ENCODE data around the gene CCDC85B. TPM values are rescaled to one million over a fixed set of nuclear protein-coding genes. Genes with fewer than 3 reads are reported as not detected.

Gene CCDC85B
- total RNA-seq, 4 donors from 2014 or later, result 44.9 to 61.0 (median 53.1) TPM

GRCh38 chr11:65859812-65860277 is 30.6 kb upstream of the CCDC85B start:
- intact Hi-C loops (cut with DNase I; ENCODE audit: low total_unique reads), result no loop called here
- WGBS, 2 donors, result 0 to 1% methylated on average over 16 of the region's 16 CpGs
- DNase-seq (ENCODE audit: low spot score in 2 of 2), result peak in 1 of 2 donors; percentile 91
- TF ChIP-seq CTCF (IDR thresholded peaks at IDR 0.05), result no peak
- no peak for TF ChIP-seq POLR2A (IDR thresholded peaks at IDR 0.05)
- peak overlapping the region; percentile 49 for H3K4me3 ChIP-seq (ENCODE audit: low read depth, poor library complexity, severe bottlenecking)

DNA sequence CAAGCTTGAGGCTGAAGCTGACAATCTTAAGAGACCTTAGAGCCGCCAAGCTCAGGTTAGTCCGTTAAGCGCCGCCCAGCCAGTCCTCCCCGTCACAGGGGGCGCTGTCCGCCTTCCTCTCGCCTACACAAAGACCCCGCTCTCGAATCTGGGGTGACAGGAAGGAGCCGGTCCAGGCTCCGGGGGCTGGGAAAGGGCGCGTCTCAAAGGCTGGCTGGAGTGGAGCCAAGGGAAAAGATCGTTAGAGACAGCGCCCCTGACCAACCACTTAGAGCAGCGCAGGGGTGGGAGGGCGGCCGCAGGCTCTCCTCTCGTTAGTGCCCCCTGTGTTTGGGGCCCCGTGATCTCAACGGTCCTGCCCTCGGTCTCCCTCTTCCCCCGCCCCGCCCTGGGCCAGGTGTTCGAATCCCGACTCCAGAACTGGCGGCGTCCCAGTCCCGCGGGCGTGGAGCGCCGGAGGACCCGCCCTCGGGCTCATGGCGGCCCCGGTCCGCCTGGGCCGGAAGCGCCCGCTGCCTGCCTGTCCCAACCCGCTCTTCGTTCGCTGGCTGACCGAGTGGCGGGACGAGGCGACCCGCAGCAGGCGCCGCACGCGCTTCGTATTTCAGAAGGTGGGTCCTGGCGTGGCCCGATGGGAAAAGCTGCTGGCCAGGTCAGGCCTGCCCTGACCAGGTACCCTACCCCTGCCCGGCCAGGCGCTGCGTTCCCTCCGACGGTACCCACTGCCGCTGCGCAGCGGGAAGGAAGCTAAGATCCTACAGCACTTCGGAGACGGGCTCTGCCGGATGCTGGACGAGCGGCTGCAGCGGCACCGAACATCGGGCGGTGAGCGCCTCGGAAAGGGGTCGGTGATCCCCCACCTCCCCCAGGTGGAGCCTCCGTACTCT is 30.0 kb upstream of the CCDC85B start, which contains the start of gene MUS81:
MUS81 (plus strand) TSS at position 156 of the 887 bp plus-strand sequence; CDS start at position 477, 321 bp downstream.
- peak within 1 kb of the TSS; percentile 49 for H3K4me3 ChIP-seq (ENCODE audit: low read depth, poor library complexity, severe bottlenecking)
- peak; percentile 97 to 99 for DNase-seq (ENCODE audit: low spot score in 2 of 2)
- 0 to 1% methylated on average over 42 to 44 of the region's 78 CpGs for WGBS, 2 donors
- TF ChIP-seq POLR2A (IDR thresholded peaks at IDR 0.05) (peak in 1 of 2 donors; percentile 4), CTCF (IDR thresholded peaks at IDR 0.05) (no peak)
- intact Hi-C loops (cut with DNase I; ENCODE audit: low total_unique reads), result no loop called here

DNA sequence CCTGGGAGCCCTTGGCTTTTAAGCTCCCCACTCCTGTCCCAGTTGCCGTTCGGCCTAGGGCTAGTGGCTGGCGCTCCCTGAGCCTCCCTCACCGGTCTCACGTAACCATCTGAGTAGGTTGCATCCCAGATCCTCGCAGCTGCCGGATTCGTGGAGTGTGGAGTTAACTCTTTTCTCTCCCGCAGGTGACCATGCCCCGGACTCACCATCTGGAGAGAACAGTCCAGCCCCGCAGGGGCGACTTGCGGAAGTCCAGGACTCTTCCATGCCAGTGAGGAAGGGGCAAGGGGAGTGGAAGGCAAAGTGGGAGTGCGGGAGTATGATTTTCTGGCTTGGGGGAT is 29.3 kb upstream of the CCDC85B start:
- TF ChIP-seq CTCF (IDR thresholded peaks at IDR 0.05) (no peak), POLR2A (IDR thresholded peaks at IDR 0.05) (no peak)
- DNase-seq (ENCODE audit: low spot score in 2 of 2), result peak in 1 of 2 donors; percentile 24
- WGBS, 2 donors, result 6 to 10% methylated on average over 14 of the region's 14 CpGs
- intact Hi-C loops (cut with DNase I; ENCODE audit: low total_unique reads), result no loop called here
- H3K4me3 ChIP-seq (ENCODE audit: low read depth, poor library complexity, severe bottlenecking), result peak overlapping the region; percentile 49

DNA sequence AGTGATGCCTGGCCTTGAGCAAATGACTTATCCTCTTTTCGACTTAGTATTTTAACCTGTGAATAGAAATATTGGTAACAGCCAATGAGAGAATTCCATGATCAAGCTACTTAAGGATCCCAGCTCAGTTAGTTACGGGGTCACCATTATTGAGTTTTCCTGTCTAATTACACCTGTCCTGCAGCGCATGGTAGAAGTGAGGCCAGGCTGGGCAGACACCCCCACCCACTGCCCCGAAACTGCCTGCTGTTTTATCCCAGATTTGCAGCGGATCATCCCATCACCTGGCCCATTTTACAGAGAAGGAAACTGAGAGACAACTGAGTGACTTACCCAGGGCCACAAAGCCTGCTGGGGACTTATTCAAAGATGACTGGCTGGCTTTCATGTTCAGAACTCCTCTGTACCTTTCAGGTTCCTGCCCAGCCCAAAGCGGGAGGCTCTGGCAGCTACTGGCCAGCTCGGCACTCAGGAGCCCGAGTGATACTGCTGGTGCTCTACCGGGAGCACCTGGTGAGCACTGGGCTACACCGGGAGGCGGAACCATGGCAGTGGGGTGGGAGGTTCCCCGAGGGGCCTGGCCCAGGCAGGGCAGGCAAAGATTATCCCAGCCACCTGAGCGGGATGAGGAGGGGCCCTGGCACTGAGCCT is 28.8 kb upstream of the CCDC85B start:
- intact Hi-C loops (cut with DNase I; ENCODE audit: low total_unique reads), result no loop called here
- 79 to 83% methylated on average over 7 to 13 of the region's 13 CpGs for WGBS, 2 donors
- no peak for TF ChIP-seq CTCF (IDR thresholded peaks at IDR 0.05)
- TF ChIP-seq POLR2A (IDR thresholded peaks at IDR 0.05), result no peak
- no peak overlapping the region for H3K4me3 ChIP-seq (ENCODE audit: low read depth, poor library complexity, severe bottlenecking)
- DNase-seq (ENCODE audit: low spot score in 2 of 2), result no peak

DNA sequence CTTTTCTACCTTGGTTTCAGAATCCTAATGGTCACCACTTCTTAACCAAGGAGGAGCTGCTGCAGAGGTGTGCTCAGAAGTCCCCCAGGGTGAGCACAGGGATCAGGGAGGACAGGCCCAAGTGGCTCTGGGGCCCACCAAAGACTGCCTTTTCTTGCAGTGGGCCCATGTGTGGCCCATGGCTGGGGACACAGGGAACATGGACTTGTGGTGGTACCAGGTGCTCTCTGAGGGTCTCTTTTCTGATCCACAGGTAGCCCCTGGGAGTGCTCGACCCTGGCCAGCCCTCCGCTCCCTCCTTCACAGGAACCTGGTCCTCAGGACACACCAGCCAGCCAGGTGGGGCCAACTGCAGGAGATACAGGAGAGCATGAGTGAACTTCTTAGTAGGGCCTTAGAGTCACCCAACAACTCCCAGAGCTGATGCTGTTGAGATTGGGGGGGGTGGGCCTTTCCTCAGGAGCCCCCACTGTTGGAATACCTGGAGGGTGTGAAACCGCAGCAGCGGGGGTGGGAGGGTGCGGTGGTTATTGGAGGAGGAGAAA is 28.2 kb upstream of the CCDC85B start:
- WGBS, 2 donors, result 74 to 92% methylated on average over 5 of the region's 5 CpGs
- TF ChIP-seq CTCF (IDR thresholded peaks at IDR 0.05) (no peak), POLR2A (IDR thresholded peaks at IDR 0.05) (no peak)
- no peak for DNase-seq (ENCODE audit: low spot score in 2 of 2)
- no peak overlapping the region for H3K4me3 ChIP-seq (ENCODE audit: low read depth, poor library complexity, severe bottlenecking)
- intact Hi-C loops (cut with DNase I; ENCODE audit: low total_unique reads), result no loop called here
